Measurements from ENCODE around the gene KLHL29.

KLHL29 gene

DNA sequence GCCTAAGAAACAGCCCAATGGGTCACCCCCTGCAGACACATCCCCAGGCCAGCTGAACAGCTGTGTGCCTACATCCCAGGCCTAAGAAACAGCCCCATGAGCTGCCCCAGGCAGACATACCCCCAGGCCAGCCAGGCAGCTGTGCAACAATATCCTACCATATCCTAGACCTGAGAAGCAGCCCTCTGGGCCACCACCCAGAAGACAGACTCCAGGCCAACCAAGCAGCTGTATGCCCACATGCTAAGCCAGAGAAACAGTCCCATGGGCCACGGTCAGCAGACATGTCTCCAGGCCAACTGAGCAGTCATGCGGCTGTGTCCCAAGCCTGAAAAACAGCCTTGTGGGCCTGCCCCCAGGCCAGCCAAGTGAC, 336.5 kb downstream of the KLHL29 start:
- TF ChIP-seq RAD21 (IDR thresholded peaks at IDR 0.05; ENCODE audit: low read depth), result no peak
- no peak for TF ChIP-seq YY1 (IDR thresholded peaks at IDR 0.05; ENCODE audit: low read depth)
- no peak for TF ChIP-seq FOXM1 (IDR thresholded peaks at IDR 0.05; ENCODE audit: borderline replicate concordance, low read depth)
- no peak for TF ChIP-seq TEAD4 (IDR thresholded peaks at IDR 0.05)
- TF ChIP-seq CEBPB (IDR thresholded peaks at IDR 0.05), result no peak
- no peak for TF ChIP-seq TAF1 (IDR thresholded peaks at IDR 0.05; ENCODE audit: low read depth)
- no peak for TF ChIP-seq TCF12 (IDR thresholded peaks at IDR 0.05; ENCODE audit: low read depth)
- TF ChIP-seq, protein P1, sequence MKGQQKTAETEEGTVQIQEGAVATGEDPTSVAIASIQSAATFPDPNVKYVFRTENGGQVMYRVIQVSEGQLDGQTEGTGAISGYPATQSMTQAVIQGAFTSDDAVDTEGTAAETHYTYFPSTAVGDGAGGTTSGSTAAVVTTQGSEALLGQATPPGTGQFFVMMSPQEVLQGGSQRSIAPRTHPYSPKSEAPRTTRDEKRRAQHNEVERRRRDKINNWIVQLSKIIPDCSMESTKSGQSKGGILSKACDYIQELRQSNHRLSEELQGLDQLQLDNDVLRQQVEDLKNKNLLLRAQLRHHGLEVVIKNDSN (IDR thresholded peaks at IDR 0.05), result no peak
- TF ChIP-seq EP300 (IDR thresholded peaks at IDR 0.05; ENCODE audit: borderline replicate concordance), result no peak
- TF ChIP-seq, protein P2, sequence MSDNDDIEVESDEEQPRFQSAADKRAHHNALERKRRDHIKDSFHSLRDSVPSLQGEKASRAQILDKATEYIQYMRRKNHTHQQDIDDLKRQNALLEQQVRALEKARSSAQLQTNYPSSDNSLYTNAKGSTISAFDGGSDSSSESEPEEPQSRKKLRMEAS (IDR thresholded peaks at IDR 0.05), result no peak
- TF ChIP-seq, protein P3, sequence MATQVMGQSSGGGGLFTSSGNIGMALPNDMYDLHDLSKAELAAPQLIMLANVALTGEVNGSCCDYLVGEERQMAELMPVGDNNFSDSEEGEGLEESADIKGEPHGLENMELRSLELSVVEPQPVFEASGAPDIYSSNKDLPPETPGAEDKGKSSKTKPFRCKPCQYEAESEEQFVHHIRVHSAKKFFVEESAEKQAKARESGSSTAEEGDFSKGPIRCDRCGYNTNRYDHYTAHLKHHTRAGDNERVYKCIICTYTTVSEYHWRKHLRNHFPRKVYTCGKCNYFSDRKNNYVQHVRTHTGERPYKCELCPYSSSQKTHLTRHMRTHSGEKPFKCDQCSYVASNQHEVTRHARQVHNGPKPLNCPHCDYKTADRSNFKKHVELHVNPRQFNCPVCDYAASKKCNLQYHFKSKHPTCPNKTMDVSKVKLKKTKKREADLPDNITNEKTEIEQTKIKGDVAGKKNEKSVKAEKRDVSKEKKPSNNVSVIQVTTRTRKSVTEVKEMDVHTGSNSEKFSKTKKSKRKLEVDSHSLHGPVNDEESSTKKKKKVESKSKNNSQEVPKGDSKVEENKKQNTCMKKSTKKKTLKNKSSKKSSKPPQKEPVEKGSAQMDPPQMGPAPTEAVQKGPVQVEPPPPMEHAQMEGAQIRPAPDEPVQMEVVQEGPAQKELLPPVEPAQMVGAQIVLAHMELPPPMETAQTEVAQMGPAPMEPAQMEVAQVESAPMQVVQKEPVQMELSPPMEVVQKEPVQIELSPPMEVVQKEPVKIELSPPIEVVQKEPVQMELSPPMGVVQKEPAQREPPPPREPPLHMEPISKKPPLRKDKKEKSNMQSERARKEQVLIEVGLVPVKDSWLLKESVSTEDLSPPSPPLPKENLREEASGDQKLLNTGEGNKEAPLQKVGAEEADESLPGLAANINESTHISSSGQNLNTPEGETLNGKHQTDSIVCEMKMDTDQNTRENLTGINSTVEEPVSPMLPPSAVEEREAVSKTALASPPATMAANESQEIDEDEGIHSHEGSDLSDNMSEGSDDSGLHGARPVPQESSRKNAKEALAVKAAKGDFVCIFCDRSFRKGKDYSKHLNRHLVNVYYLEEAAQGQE (IDR thresholded peaks at IDR 0.05; ENCODE audit: low read depth), result no peak
- no peak for TF ChIP-seq EGR1 (IDR thresholded peaks at IDR 0.05)
- no peak for TF ChIP-seq CREB1 (IDR thresholded peaks at IDR 0.05; ENCODE audit: low read depth)
- no peak for TF ChIP-seq NFIC (IDR thresholded peaks at IDR 0.05)
- TF ChIP-seq ZBTB7A (IDR thresholded peaks at IDR 0.05; ENCODE audit: low read depth), result no peak

DNA sequence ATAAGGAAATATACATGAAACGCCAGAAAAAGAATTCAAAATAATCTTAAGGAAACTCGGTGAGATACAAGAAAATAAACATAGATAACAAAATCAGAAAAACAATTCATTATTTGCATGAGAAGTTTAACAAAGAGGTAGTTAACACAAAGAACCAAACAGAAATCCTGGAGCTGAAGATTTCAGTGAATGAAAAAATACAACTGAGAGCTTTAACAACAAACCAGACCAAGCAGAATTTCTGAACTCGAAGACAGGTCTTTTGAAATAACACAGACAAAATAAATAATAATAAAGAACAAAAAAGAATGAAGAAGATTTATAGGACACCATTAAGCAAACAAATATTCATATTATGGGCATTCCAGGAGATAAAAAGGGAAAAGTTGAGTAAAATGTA, 337.3 kb downstream of the KLHL29 start:
- no peak for TF ChIP-seq EGR1 (IDR thresholded peaks at IDR 0.05)
- no peak for TF ChIP-seq ZBTB7A (IDR thresholded peaks at IDR 0.05; ENCODE audit: low read depth)

DNA sequence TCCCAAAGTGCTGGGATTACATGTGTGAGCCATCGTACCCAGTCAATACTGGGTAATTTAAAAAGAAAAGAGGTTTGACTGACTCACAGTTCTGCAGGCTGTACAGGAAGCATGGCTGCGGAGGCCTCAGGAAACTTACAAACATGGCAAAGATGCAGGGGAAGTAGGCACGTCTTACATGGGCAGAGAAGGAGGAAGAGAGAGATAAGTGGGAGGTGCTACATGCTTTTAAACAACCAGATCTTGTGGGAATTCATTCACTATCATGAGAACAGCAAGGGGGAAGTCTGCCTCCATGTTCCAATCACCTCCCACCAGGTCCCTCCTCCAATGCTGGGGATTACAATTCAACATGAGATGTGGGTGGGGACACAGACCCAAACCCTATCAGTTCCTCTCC, 349.4 kb downstream of the KLHL29 start:
- TF ChIP-seq, protein P2 (IDR thresholded peaks at IDR 0.05), result no peak
- TF ChIP-seq, protein P3 (IDR thresholded peaks at IDR 0.05; ENCODE audit: low read depth), result no peak
- no peak for TF ChIP-seq FOXM1 (IDR thresholded peaks at IDR 0.05; ENCODE audit: borderline replicate concordance, low read depth)
- TF ChIP-seq RAD21 (IDR thresholded peaks at IDR 0.05; ENCODE audit: low read depth), result no peak
- TF ChIP-seq, protein P1 (IDR thresholded peaks at IDR 0.05), result no peak
- no peak for TF ChIP-seq CREB1 (IDR thresholded peaks at IDR 0.05; ENCODE audit: low read depth)
- no peak for TF ChIP-seq YY1 (IDR thresholded peaks at IDR 0.05; ENCODE audit: low read depth)
- no peak for TF ChIP-seq ZBTB7A (IDR thresholded peaks at IDR 0.05; ENCODE audit: low read depth)

DNA sequence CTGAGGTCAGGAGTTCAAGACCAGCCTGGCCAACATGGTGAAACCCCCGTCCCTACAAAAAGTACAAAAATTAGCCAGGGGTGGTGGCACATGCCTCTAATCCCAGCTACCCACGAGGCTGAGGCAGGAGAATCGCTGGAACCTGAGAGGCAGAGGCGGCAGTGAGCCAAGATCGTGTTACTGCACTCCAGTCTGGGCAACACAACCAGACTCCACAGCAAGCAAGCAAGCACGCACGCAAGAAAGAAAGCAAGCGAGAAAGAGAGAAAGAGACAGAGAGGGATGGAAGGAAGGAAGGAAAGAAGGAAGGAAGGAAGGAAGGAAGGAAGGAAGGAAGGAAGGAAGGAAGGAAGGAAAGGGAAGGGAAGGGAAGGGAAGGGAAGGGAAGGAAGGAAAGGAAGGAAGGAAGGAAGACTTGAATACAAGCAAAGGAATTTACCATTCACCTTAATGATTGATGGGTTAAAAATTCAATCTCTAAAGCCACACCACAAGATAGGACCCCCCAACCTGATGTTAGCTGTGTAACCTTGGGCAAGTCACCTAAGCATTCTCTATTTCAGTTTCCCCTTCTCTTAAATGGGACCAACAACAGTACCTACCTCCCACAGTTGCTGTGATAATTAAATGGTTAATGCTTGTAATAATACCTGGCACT, 360.2 kb downstream of the KLHL29 start:
- TF ChIP-seq FOXM1 (IDR thresholded peaks at IDR 0.05; ENCODE audit: borderline replicate concordance, low read depth), result no peak
- TF ChIP-seq NFIC (IDR thresholded peaks at IDR 0.05), result no peak
- TF ChIP-seq RAD21 (IDR thresholded peaks at IDR 0.05; ENCODE audit: low read depth), result no peak
- TF ChIP-seq, protein P1 (IDR thresholded peaks at IDR 0.05), result no peak

DNA sequence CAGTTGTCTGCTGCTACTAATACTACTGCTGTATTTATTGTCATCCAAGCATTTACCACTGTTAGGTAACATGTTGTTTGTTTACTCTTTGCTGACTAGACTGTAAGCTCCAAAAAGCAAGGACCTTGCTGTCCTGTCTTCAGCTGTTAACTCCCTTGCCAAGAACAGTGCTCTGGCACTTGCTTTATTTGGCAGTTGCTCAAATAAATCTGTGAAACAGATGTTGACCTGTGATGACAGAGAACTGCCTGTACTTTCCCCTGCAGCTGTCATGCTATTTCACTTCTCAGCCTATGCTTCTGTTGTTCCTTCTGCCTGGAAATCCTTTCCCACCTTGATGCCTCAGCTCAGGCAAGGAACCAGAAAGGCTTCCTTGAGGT, 360.7 kb downstream of the KLHL29 start:
- TF ChIP-seq TAF1 (IDR thresholded peaks at IDR 0.05; ENCODE audit: low read depth), result no peak
- TF ChIP-seq NFIC (IDR thresholded peaks at IDR 0.05), result no peak
- no peak for TF ChIP-seq CEBPB (IDR thresholded peaks at IDR 0.05)
- TF ChIP-seq ZBTB7A (IDR thresholded peaks at IDR 0.05; ENCODE audit: low read depth), result no peak
- TF ChIP-seq EP300 (IDR thresholded peaks at IDR 0.05; ENCODE audit: borderline replicate concordance), result no peak
- no peak for TF ChIP-seq RAD21 (IDR thresholded peaks at IDR 0.05; ENCODE audit: low read depth)
- TF ChIP-seq YY1 (IDR thresholded peaks at IDR 0.05; ENCODE audit: low read depth), result no peak
- TF ChIP-seq, protein P2 (IDR thresholded peaks at IDR 0.05), result no peak
- TF ChIP-seq, protein P3 (IDR thresholded peaks at IDR 0.05; ENCODE audit: low read depth), result no peak
- TF ChIP-seq CREB1 (IDR thresholded peaks at IDR 0.05; ENCODE audit: low read depth), result no peak

Data from Ishikawa (cell line).